Vagina (tissue), 2 donors: ENCODE data around the gene ISLR. TPM values are rescaled to one million over a fixed set of nuclear protein-coding genes. Genes with fewer than 3 reads are reported as not detected.

Experiments
- DNase-seq, 2 donors: peaks; one replicate each; pipeline ENCODE4 v3.0.0-alpha.2; 2017; ENCODE audit errors: extremely low spot score in 2 of 2
- H3K27ac ChIP-seq: fragments of 200-600 bp; sonication (generic); one replicate; pipeline ENCODE4 v1.5.1; 2019
- H3K27me3 ChIP-seq: fragments of 200-600 bp; sonication (generic); one replicate; pipeline ENCODE4 v1.5.1; 2019
- H3K36me3 ChIP-seq, 2 donors: fragments of 200-600 bp; sonication (generic); one replicate each; pipeline ENCODE4 v1.5.1; 2017 to 2019
- H3K4me1 ChIP-seq: fragments of 200-600 bp; sonication (generic); one replicate; pipeline ENCODE4 v1.5.1; 2019
- H3K4me3 ChIP-seq, 2 donors: fragments of 200-600 bp; sonication (generic); 1 replicate in 1 of 2; 2 replicates in 1 of 2; pipeline ENCODE4 v1.5.1; 2016 to 2019
- H3K9me3 ChIP-seq: fragments of 200-600 bp; sonication (generic); one replicate; pipeline ENCODE4 v1.5.1; 2019
- CTCF ChIP-seq, 3 experiments: fragments of 450-650 bp in 2 of 3; fragments of 200-600 bp in 1 of 3; sonication (generic) in 1 of 3; IDR thresholded peaks; one replicate each; pipeline ENCODE4 v1.5.1; 2017 to 2019; ENCODE audit warnings: antibody characterized with exemption in 3 of 3, mild to moderate bottlenecking in 2 of 3, moderate library complexity in 2 of 3
- POLR2A ChIP-seq, 2 donors: fragments of 450-650 bp; IDR thresholded peaks; one replicate each; pipeline ENCODE4 v1.6.1; 2017; ENCODE audit warnings: antibody characterized with exemption in 2 of 2, mild to moderate bottlenecking in 2 of 2, moderate library complexity in 2 of 2
- POLR2AphosphoS5 ChIP-seq, 2 donors: sonication (generic); formaldehyde crosslinking; IDR thresholded peaks; one replicate each; pipeline ENCODE4 v1.9.0; 2017; ENCODE audit warnings: antibody characterized with exemption in 2 of 2, mild to moderate bottlenecking in 2 of 2, low read depth in 1 of 2; ENCODE audit not compliant: insufficient read depth in 1 of 2
- intact Hi-C: fragments of 100-400 bp; cut with DNase I; formaldehyde crosslinking; loops from one replicate; pipeline ENCODE4 v1.15.1; 2023
- total RNA-seq: library from RNA; depleted of rRNA; stranded (reverse); fragments of >200 nt; gene quantifications from one replicate; pipeline ENCODE4 v1.2.3, GENCODE V29; 2016

ISLR gene
- total RNA-seq, 1 donor from 2014 or later, result 208 TPM

- intact Hi-C loops, result no loop called here
- peak in 1 of 2 donors; percentile 91 for DNase-seq
- peaks cover 52% of the 10 kb centered on the region for H3K4me1 ChIP-seq
Observed at GRCh38 chr15:74170071-74170844, 3.3 kb upstream of the ISLR start.

DNA sequence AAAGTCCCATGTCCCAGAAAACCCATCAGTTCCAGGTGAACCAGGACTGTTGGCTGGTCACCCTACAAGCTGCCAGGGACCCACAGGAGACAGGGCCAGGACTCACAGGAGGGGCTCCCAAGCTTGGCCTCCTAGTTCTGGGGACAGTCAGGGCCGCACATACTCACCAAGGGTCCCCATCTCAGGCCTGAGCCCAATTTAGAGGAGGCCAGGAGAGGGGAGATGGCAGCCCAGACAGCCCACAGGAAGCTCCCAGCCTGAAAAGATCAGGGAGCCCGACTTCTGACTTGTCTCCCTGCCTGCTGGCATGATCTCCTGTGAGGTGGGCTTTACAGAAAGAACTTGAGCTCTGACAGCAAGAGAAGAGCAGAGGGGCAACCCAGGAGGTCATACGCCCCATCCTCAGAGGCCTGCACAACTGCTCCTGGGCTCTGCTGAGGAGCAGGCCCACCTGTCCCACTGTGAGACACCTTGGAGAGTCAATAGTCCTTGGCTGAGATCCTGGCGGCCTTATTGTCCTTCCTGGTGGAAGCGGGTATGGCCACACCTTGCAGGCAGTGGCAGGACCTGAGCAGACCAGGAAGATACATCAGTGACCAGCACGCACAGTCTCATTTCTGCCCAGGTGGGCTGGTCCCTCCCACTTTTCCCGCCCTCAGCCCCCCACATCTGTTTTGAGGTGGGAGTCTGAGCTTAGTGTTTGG lies 2.5 kb upstream of the ISLR start:
- Histone ChIP-seq H3K4me1 (peaks cover 59% of the 10 kb centered on the region), H3K9me3 (no peaks in the 10 kb centered on the region), H3K4me3 (no peak overlapping the region), H3K27ac (peak overlapping the region; percentile 89), H3K36me3 (no peaks in the 10 kb centered on the region), H3K27me3 (no peaks in the 10 kb centered on the region)
- no peak for DNase-seq
- intact Hi-C loops, result no loop called here
- TF ChIP-seq CTCF (IDR thresholded peaks at IDR 0.05), result no peak
- TF ChIP-seq POLR2AphosphoS5 (IDR thresholded peaks at IDR 0.05; ENCODE audit: insufficient read depth in 1 of 2, low read depth in 1 of 2), result no peak

More at GRCh38 chr15:74170071-74170844, 3.3 kb upstream of the ISLR start:
- H3K27ac ChIP-seq, result peak overlapping the region; percentile 89
- H3K4me3 ChIP-seq, result no peak overlapping the region
- H3K36me3 ChIP-seq, result no peaks in the 10 kb centered on the region
- no peaks in the 10 kb centered on the region for H3K9me3 ChIP-seq
- H3K27me3 ChIP-seq, result no peaks in the 10 kb centered on the region
- TF ChIP-seq POLR2AphosphoS5 (IDR thresholded peaks at IDR 0.05; ENCODE audit: insufficient read depth in 1 of 2, low read depth in 1 of 2) (no peak), CTCF (IDR thresholded peaks at IDR 0.05) (no peak), POLR2A (IDR thresholded peaks at IDR 0.05) (no peak)

- no peaks in the 10 kb centered on the region for H3K9me3 ChIP-seq
- no peak overlapping the region for H3K4me3 ChIP-seq
- peak overlapping the region; percentile 89 for H3K27ac ChIP-seq
- peaks cover 70% of the 10 kb centered on the region for H3K4me1 ChIP-seq
- TF ChIP-seq POLR2A (IDR thresholded peaks at IDR 0.05) (no peak), POLR2AphosphoS5 (IDR thresholded peaks at IDR 0.05; ENCODE audit: insufficient read depth in 1 of 2, low read depth in 1 of 2) (no peak), CTCF (IDR thresholded peaks at IDR 0.05) (no peak)
- no peak for DNase-seq
- no peaks in the 10 kb centered on the region for H3K36me3 ChIP-seq
- no peaks in the 10 kb centered on the region for H3K27me3 ChIP-seq
- intact Hi-C loops, result no loop called here
Observed at GRCh38 chr15:74171965-74172541, 1.5 kb upstream of the ISLR start.

DNA sequence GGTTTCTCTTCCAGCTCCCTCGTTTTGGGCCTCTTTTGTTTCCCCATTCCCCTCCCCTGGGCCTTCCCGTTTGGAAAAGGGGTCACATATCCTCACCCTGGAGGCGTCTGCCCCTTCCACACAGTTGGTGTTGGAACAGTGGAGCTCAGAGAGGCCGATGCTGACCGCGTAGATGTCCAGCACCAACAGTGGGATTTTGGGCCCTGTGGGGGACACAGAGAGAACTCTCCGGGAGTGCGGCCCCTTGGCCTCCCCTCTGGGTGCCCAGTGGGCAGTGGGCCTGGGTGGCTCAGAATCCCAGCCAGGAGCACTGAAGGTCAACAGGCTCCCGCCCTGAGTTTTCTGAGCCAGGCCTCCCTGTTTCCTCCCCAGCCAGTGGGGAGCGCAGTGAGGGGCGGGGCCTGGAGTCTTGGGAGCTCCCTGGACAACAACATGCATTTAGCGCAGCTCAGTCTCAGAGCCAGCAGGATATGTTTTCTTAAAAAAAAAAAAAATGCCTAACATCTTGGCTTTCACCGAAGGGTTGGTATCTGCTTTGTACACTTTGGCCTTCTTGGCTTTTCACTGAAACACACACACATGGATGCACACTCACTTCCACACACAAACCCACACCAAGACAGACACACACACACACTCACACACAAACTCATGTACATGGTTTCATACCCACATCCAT lies 670 bp upstream of the ISLR start:
- intact Hi-C loops, result no loop called here
- H3K4me3 ChIP-seq, result peak overlapping the region; percentile 43 to 56

More for the DNA sequence above, 670 bp upstream of the ISLR start:
- Histone ChIP-seq H3K36me3 (no peaks in the 10 kb centered on the region), H3K9me3 (no peaks in the 10 kb centered on the region), H3K27ac (peak overlapping the region; percentile 89), H3K4me1 (peaks cover 77% of the 10 kb centered on the region), H3K27me3 (no peaks in the 10 kb centered on the region)
- TF ChIP-seq POLR2AphosphoS5 (IDR thresholded peaks at IDR 0.05; ENCODE audit: insufficient read depth in 1 of 2, low read depth in 1 of 2), result peak in 1 of 2 donors; percentile 46
- no peak for TF ChIP-seq CTCF (IDR thresholded peaks at IDR 0.05)
- peak; percentile 86 to 90 for DNase-seq
